ENCODE results near the gene WWOX.

WWOX gene

DNA sequence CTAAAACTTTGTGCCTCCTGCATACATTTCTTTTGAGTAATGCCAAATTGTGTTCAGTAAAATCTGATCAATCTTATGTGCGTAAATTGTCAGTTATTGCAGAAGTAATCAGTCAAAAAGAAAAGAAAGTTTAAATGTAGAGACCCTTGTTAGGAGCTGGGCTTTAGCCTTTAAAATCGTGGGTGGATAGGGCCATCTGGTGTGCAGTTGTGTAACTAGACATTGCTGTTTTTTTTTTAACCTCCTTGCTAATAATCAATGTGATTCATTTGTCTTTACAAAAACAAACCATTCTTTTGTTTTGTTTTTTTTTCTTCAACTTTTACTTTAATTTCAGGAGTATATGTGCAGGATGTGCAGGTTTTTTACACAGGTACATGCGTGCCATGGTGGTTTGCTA lies 5.3 kb upstream of the WWOX start:
- no peaks in the 10 kb centered on the region for H4K20me1 ChIP-seq (ENCODE audit: insufficient read depth, low read length)
- no peaks in the 10 kb centered on the region for H3K27me3 ChIP-seq (replicated peaks; ENCODE audit: insufficient read depth, low read length)
- H3K4me1 ChIP-seq (ENCODE audit: low read length): no peaks in the 10 kb centered on the region
- no peak for TF ChIP-seq EZH2 (optimal IDR thresholded peaks at IDR 0.05; ENCODE audit: low read depth, low read length)
- TF ChIP-seq, protein P1, sequence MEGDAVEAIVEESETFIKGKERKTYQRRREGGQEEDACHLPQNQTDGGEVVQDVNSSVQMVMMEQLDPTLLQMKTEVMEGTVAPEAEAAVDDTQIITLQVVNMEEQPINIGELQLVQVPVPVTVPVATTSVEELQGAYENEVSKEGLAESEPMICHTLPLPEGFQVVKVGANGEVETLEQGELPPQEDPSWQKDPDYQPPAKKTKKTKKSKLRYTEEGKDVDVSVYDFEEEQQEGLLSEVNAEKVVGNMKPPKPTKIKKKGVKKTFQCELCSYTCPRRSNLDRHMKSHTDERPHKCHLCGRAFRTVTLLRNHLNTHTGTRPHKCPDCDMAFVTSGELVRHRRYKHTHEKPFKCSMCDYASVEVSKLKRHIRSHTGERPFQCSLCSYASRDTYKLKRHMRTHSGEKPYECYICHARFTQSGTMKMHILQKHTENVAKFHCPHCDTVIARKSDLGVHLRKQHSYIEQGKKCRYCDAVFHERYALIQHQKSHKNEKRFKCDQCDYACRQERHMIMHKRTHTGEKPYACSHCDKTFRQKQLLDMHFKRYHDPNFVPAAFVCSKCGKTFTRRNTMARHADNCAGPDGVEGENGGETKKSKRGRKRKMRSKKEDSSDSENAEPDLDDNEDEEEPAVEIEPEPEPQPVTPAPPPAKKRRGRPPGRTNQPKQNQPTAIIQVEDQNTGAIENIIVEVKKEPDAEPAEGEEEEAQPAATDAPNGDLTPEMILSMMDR (IDR thresholded peaks at IDR 0.05; ENCODE audit: low read length): no peak
- TF ChIP-seq EZH2phosphoT487 (IDR thresholded peaks at IDR 0.05; ENCODE audit: low read length): no peak
- no peaks in the 10 kb centered on the region for H3K9me3 ChIP-seq (replicated peaks; ENCODE audit: insufficient read depth, low read length)
- no peak overlapping the region for H3K4me2 ChIP-seq (ENCODE audit: low read depth, low read length)
- H3K27ac ChIP-seq (ENCODE audit: low read length): no peak overlapping the region
- DNase-seq: no peak
- H3K79me2 ChIP-seq (ENCODE audit: low read length): no peaks in the 10 kb centered on the region
- no peaks in the 10 kb centered on the region for H3F3A ChIP-seq (ENCODE audit: insufficient read depth, low read length)
- no peak overlapping the region for H2AFZ ChIP-seq (ENCODE audit: low read length)
- H3K4me3 ChIP-seq (ENCODE audit: low read length): no peak overlapping the region
- H3K9me2 ChIP-seq (replicated peaks; ENCODE audit: insufficient read depth, low read length): no peaks in the 10 kb centered on the region
- no peaks in the 10 kb centered on the region for H3K36me3 ChIP-seq (replicated peaks; ENCODE audit: insufficient read depth, low read length)
- no peak overlapping the region for H3K9ac ChIP-seq (ENCODE audit: low read length)

DNA sequence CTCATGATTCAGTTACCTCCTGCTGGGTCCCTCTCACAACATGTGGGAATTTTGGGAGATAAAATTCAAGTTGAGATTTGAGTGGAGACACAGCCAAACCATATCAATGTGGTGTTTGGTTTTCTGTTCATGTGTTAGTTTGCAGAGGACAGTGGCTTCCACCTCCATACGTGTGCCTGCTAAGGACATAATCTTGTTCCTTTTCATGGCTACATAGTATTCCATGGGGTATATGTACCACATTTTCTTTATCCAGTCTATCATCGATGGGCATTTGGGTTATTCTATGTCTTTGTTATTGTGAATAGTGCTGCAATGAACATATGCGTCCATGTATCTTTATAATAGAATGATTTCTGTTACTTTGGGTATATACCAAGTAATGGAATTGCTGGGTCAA lies 4.5 kb upstream of the WWOX start:
- DNase-seq: no peak
- Histone ChIP-seq H3K9ac (ENCODE audit: low read length) (no peak overlapping the region), H3K79me2 (ENCODE audit: low read length) (no peaks in the 10 kb centered on the region), H2AFZ (ENCODE audit: low read length) (no peak overlapping the region), H3K4me2 (ENCODE audit: low read depth, low read length) (no peak overlapping the region), H3K4me1 (ENCODE audit: low read length) (no peaks in the 10 kb centered on the region), H3K27ac (ENCODE audit: low read length) (no peak overlapping the region), H4K20me1 (ENCODE audit: insufficient read depth, low read length) (no peaks in the 10 kb centered on the region), H3K9me3 (replicated peaks; ENCODE audit: insufficient read depth, low read length) (no peaks in the 10 kb centered on the region), H3K27me3 (replicated peaks; ENCODE audit: insufficient read depth, low read length) (no peaks in the 10 kb centered on the region), H3K4me3 (ENCODE audit: low read length) (no peak overlapping the region), H3K36me3 (replicated peaks; ENCODE audit: insufficient read depth, low read length) (no peaks in the 10 kb centered on the region), H3K9me2 (replicated peaks; ENCODE audit: insufficient read depth, low read length) (no peaks in the 10 kb centered on the region), H3F3A (ENCODE audit: insufficient read depth, low read length) (no peaks in the 10 kb centered on the region)
- TF ChIP-seq, protein P1 (IDR thresholded peaks at IDR 0.05; ENCODE audit: low read length): no peak
- TF ChIP-seq EZH2phosphoT487 (IDR thresholded peaks at IDR 0.05; ENCODE audit: low read length): no peak

DNA sequence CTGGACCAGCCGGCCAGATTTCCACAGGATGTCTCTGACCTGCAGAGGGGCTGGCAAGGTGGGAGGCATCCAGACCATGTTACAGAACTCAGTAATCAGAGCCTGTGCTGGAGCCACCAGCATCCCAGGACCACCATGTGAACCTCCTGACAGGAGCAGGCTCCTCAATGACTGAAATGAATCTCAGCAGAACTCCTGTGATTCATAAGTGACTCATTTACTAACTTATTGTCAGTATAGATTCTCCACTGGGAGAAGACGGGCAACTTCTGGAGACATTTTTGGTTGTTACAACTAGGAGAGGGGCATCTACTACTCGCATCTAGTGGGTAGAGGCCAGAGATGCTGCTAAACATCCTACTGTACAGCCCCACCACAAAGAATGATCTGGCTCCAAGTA lies 3.1 kb upstream of the WWOX start:
- H3K4me3 ChIP-seq (ENCODE audit: low read length): no peak overlapping the region
- no peaks in the 10 kb centered on the region for H4K20me1 ChIP-seq (ENCODE audit: insufficient read depth, low read length)
- no peaks in the 10 kb centered on the region for H3K36me3 ChIP-seq (replicated peaks; ENCODE audit: insufficient read depth, low read length)
- no peak overlapping the region for H3K4me2 ChIP-seq (ENCODE audit: low read depth, low read length)
- TF ChIP-seq, protein P1 (IDR thresholded peaks at IDR 0.05; ENCODE audit: low read length): no peak
- TF ChIP-seq EZH2 (optimal IDR thresholded peaks at IDR 0.05; ENCODE audit: low read depth, low read length) (no peak), EZH2phosphoT487 (IDR thresholded peaks at IDR 0.05; ENCODE audit: low read length) (no peak)
- no peak overlapping the region for H2AFZ ChIP-seq (ENCODE audit: low read length)
- H3K4me1 ChIP-seq (ENCODE audit: low read length): no peaks in the 10 kb centered on the region
- no peaks in the 10 kb centered on the region for H3K9me2 ChIP-seq (replicated peaks; ENCODE audit: insufficient read depth, low read length)
- no peak overlapping the region for H3K27ac ChIP-seq (ENCODE audit: low read length)
- no peaks in the 10 kb centered on the region for H3K27me3 ChIP-seq (replicated peaks; ENCODE audit: insufficient read depth, low read length)
- no peaks in the 10 kb centered on the region for H3K79me2 ChIP-seq (ENCODE audit: low read length)
- H3K9ac ChIP-seq (ENCODE audit: low read length): no peak overlapping the region
- H3F3A ChIP-seq (ENCODE audit: insufficient read depth, low read length): no peaks in the 10 kb centered on the region
- DNase-seq: no peak
- H3K9me3 ChIP-seq (replicated peaks; ENCODE audit: insufficient read depth, low read length): no peaks in the 10 kb centered on the region

All from MM.1S (cell line).